ENCODE data around the gene CCNQ.
A peak's percentile ranks its signal among the peaks of the same experiment; 100 is the strongest.

Gene CCNQ

GRCh38 chrX:153598541-153599191 lies at the start of gene CCNQ:
Gene CCNQ (minus strand): TSS chrX:153599139. CDS start chrX:153599073, 66 bp downstream.
- DNase-seq = peak; percentile 11

GRCh38 chrX:153647461-153648357 lies 48.8 kb upstream of the CCNQ start:
- DNase-seq = no peak

GRCh38 chrX:153646620-153647373 lies 47.9 kb upstream of the CCNQ start, which contains the start of gene DUSP9:
Gene DUSP9 (plus strand): TSS chrX:153647203. CDS start chrX:153647954, 751 bp downstream.
- DNase-seq = peak; percentile 4

- DNase-seq = no peak
Measured at GRCh38 chrX:153645921-153646488, 47.1 kb upstream of the CCNQ start.

- DNase-seq = no peak
Measured at GRCh38 chrX:153645151-153645550, 46.2 kb upstream of the CCNQ start.

- DNase-seq = no peak
Measured at GRCh38 chrX:153644356-153645125, 45.6 kb upstream of the CCNQ start.

GRCh38 chrX:153643431-153644351 lies 44.8 kb upstream of the CCNQ start:
- no peak for DNase-seq

GRCh38 chrX:153642655-153643430 lies 43.9 kb upstream of the CCNQ start:
- DNase-seq = no peak

- no peak for DNase-seq
Measured at GRCh38 chrX:153642051-153642654, 43.2 kb upstream of the CCNQ start.

GRCh38 chrX:153641627-153642026 lies 42.7 kb upstream of the CCNQ start:
- DNase-seq = no peak

GRCh38 chrX:153640736-153641575 lies 42.0 kb upstream of the CCNQ start:
- no peak for DNase-seq

GRCh38 chrX:153640045-153640686 lies 41.2 kb upstream of the CCNQ start:
- no peak for DNase-seq

GRCh38 chrX:153639177-153640044 lies 40.5 kb upstream of the CCNQ start:
- no peak for DNase-seq

- DNase-seq = no peak
Measured at GRCh38 chrX:153638436-153639176, 39.7 kb upstream of the CCNQ start.

- DNase-seq = no peak
Measured at GRCh38 chrX:153638041-153638371, 39.1 kb upstream of the CCNQ start.

Data from NCI-H510A (cell line).